ENCODE results near the gene AATK. TPM values are rescaled to one million over a fixed set of nuclear protein-coding genes. Genes with fewer than 3 reads are reported as not detected.
A peak's percentile ranks its signal among the peaks of the same experiment; 100 is the strongest.

Gene AATK
- total and polyA plus RNA-seq, 2 of the 13 experiments (the other 11 are each of a cell fraction or from before 2014, with no cell fraction given), result 2.9 to 8.4 TPM

DNA sequence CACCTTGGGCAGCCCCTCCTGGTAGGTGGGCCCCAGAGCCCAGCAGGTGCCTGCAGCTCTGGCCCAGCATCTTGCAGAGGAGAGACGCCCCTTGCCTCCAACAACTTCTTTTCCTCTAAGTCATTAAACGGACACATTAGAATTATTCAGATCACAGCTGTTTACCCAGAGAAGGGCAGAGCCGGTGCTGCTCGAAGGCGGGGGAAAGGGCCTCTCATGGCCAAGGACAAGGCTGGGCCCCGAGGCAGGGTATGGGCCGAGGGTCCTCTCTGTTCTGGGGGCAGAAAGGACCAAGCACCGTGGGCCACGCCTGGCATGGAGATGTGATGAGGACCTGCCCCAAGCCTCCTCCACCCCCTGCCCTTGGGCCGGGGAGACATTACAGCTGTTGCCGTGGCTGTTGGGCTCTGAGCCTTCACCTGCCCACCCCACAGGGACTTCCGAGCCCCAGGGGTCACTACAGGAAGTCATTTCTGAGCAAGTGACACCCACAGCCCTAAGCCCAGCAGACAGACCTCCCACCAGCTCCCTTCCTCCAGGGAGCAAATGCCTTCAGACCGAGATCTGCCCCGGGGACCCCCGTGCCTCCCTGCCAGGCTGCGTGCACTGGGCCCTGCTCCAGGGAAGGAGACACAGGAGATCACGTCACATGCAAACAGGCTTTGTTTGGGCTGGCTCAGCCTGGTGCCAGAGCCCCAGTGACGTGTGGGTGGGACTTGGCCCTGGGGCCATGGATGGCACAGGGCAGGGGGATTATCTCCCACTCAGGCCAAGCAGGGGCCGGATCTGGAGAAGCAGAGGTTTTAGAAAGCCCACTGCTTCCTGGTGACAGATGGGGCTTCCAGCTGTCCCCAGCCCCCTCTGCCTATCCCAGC lies 1.4 kb downstream of the AATK start (continued):
- TF ChIP-seq, protein P1, sequence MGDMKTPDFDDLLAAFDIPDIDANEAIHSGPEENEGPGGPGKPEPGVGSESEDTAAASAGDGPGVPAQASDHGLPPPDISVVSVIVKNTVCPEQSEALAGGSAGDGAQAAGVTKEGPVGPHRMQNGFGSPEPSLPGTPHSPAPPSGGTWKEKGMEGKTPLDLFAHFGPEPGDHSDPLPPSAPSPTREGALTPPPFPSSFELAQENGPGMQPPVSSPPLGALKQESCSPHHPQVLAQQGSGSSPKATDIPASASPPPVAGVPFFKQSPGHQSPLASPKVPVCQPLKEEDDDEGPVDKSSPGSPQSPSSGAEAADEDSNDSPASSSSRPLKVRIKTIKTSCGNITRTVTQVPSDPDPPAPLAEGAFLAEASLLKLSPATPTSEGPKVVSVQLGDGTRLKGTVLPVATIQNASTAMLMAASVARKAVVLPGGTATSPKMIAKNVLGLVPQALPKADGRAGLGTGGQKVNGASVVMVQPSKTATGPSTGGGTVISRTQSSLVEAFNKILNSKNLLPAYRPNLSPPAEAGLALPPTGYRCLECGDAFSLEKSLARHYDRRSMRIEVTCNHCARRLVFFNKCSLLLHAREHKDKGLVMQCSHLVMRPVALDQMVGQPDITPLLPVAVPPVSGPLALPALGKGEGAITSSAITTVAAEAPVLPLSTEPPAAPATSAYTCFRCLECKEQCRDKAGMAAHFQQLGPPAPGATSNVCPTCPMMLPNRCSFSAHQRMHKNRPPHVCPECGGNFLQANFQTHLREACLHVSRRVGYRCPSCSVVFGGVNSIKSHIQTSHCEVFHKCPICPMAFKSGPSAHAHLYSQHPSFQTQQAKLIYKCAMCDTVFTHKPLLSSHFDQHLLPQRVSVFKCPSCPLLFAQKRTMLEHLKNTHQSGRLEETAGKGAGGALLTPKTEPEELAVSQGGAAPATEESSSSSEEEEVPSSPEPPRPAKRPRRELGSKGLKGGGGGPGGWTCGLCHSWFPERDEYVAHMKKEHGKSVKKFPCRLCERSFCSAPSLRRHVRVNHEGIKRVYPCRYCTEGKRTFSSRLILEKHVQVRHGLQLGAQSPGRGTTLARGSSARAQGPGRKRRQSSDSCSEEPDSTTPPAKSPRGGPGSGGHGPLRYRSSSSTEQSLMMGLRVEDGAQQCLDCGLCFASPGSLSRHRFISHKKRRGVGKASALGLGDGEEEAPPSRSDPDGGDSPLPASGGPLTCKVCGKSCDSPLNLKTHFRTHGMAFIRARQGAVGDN (CRISPR knock-in tag; IDR thresholded peaks at IDR 0.05), result peak; percentile 72; the same call in 1 of the 2 replicates
- TF ChIP-seq, protein P2, sequence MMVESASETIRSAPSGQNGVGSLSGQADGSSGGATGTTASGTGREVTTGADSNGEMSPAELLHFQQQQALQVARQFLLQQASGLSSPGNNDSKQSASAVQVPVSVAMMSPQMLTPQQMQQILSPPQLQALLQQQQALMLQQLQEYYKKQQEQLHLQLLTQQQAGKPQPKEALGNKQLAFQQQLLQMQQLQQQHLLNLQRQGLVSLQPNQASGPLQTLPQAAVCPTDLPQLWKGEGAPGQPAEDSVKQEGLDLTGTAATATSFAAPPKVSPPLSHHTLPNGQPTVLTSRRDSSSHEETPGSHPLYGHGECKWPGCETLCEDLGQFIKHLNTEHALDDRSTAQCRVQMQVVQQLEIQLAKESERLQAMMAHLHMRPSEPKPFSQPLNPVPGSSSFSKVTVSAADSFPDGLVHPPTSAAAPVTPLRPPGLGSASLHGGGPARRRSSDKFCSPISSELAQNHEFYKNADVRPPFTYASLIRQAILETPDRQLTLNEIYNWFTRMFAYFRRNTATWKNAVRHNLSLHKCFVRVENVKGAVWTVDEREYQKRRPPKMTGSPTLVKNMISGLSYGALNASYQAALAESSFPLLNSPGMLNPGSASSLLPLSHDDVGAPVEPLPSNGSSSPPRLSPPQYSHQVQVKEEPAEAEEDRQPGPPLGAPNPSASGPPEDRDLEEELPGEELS (CRISPR knock-in tag; IDR thresholded peaks at IDR 0.05), result no peak
- no peak for TF ChIP-seq SALL2 (CRISPR knock-in tag; IDR thresholded peaks at IDR 0.05)
- TF ChIP-seq JARID2 (CRISPR knock-in tag; IDR thresholded peaks at IDR 0.05; ENCODE audit: insufficient replicate concordance), result peak; percentile 37
- TF ChIP-seq TEAD2 (CRISPR knock-in tag; IDR thresholded peaks at IDR 0.05), result no peak
- TF ChIP-seq, protein P3, sequence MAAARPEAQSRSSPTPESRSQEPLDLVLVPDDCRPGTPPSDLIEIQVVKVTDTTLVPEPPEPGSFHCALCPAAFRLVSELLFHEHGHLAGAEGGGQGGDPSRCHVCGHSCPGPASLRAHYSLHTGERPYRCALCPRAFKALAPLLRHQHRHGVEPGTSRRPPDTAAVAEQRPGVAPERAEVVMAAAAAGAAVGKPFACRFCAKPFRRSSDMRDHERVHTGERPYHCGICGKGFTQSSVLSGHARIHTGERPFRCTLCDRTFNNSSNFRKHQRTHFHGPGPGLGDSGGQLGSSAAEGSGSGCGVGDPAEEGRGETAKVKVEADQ (CRISPR knock-in tag; IDR thresholded peaks at IDR 0.05; ENCODE audit: borderline replicate concordance), result no peak
- TF ChIP-seq, protein P4, sequence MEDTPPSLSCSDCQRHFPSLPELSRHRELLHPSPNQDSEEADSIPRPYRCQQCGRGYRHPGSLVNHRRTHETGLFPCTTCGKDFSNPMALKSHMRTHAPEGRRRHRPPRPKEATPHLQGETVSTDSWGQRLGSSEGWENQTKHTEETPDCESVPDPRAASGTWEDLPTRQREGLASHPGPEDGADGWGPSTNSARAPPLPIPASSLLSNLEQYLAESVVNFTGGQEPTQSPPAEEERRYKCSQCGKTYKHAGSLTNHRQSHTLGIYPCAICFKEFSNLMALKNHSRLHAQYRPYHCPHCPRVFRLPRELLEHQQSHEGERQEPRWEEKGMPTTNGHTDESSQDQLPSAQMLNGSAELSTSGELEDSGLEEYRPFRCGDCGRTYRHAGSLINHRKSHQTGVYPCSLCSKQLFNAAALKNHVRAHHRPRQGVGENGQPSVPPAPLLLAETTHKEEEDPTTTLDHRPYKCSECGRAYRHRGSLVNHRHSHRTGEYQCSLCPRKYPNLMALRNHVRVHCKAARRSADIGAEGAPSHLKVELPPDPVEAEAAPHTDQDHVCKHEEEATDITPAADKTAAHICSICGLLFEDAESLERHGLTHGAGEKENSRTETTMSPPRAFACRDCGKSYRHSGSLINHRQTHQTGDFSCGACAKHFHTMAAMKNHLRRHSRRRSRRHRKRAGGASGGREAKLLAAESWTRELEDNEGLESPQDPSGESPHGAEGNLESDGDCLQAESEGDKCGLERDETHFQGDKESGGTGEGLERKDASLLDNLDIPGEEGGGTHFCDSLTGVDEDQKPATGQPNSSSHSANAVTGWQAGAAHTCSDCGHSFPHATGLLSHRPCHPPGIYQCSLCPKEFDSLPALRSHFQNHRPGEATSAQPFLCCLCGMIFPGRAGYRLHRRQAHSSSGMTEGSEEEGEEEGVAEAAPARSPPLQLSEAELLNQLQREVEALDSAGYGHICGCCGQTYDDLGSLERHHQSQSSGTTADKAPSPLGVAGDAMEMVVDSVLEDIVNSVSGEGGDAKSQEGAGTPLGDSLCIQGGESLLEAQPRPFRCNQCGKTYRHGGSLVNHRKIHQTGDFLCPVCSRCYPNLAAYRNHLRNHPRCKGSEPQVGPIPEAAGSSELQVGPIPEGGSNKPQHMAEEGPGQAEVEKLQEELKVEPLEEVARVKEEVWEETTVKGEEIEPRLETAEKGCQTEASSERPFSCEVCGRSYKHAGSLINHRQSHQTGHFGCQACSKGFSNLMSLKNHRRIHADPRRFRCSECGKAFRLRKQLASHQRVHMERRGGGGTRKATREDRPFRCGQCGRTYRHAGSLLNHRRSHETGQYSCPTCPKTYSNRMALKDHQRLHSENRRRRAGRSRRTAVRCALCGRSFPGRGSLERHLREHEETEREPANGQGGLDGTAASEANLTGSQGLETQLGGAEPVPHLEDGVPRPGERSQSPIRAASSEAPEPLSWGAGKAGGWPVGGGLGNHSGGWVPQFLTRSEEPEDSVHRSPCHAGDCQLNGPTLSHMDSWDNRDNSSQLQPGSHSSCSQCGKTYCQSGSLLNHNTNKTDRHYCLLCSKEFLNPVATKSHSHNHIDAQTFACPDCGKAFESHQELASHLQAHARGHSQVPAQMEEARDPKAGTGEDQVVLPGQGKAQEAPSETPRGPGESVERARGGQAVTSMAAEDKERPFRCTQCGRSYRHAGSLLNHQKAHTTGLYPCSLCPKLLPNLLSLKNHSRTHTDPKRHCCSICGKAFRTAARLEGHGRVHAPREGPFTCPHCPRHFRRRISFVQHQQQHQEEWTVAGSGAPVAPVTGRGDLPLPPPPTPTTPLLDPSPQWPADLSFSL (CRISPR knock-in tag; IDR thresholded peaks at IDR 0.05), result no peak
- TF ChIP-seq, protein P5, sequence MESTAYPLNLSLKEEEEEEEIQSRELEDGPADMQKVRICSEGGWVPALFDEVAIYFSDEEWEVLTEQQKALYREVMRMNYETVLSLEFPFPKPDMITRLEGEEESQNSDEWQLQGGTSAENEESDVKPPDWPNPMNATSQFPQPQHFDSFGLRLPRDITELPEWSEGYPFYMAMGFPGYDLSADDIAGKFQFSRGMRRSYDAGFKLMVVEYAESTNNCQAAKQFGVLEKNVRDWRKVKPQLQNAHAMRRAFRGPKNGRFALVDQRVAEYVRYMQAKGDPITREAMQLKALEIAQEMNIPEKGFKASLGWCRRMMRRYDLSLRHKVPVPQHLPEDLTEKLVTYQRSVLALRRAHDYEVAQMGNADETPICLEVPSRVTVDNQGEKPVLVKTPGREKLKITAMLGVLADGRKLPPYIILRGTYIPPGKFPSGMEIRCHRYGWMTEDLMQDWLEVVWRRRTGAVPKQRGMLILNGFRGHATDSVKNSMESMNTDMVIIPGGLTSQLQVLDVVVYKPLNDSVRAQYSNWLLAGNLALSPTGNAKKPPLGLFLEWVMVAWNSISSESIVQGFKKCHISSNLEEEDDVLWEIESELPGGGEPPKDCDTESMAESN (CRISPR knock-in tag; conservative IDR thresholded peaks at IDR 0.05), result no peak
- TF ChIP-seq MTF1 (CRISPR knock-in tag; IDR thresholded peaks at IDR 0.05), result no peak
- peak; percentile 74; the same call in 1 of the 2 replicates for TF ChIP-seq ZNF138 (CRISPR knock-in tag; IDR thresholded peaks at IDR 0.05; ENCODE audit: low read depth)

Data from HepG2 (cell line).